GM19023 (cell line): ENCODE results near the gene CD24.
A peak's percentile ranks its signal among the peaks of the same experiment; 100 is the strongest.
"Not testable (repeated sequence)": the region's sequence is repeated elsewhere in the genome, so short reads cannot be mapped to it uniquely, and the experiment has no call there.

Experiments used
- ATAC-seq: cut with Tn5 transposase; IDR thresholded peaks from one replicate; pipeline ENCODE4 v1.9.1; 2021; ENCODE audit warnings: mild to moderate bottlenecking, moderate library complexity; ENCODE audit not compliant: unreplicated experiment

CD24 gene

GRCh38 chr6:106970769-106971168 lies 3.8 kb downstream of the CD24 start:
- ATAC-seq, result not testable (repeated sequence)

DNA sequence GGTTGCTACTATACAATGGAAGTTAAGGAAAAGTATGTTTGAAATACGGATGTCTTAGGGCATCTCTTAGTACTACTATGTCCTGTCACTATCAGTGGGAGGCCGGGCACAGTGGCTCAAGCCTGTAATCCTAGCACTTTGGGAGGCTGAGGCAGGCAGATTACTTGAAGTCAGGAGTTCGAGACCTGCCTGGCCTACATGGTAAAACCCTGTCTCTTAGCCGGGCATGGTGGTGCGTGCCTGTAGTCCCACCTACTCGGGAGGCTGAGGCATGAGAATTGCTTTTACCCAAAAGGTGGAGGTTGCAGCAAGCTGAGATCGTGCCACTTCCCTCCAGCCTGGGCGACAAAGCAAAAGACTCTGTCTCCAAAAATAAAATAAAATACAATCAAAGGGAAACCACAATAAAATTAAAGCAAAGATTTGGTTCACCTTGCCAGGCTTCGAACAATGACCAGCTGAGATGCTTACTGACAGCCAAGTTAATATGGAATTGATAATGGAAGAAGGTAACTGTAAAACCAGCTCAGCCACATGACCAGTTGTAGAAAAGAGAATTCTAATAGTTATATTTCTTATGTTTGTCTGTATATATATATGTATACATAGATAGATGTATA lies 6.5 kb downstream of the CD24 start:
- ATAC-seq, result no peak

DNA sequence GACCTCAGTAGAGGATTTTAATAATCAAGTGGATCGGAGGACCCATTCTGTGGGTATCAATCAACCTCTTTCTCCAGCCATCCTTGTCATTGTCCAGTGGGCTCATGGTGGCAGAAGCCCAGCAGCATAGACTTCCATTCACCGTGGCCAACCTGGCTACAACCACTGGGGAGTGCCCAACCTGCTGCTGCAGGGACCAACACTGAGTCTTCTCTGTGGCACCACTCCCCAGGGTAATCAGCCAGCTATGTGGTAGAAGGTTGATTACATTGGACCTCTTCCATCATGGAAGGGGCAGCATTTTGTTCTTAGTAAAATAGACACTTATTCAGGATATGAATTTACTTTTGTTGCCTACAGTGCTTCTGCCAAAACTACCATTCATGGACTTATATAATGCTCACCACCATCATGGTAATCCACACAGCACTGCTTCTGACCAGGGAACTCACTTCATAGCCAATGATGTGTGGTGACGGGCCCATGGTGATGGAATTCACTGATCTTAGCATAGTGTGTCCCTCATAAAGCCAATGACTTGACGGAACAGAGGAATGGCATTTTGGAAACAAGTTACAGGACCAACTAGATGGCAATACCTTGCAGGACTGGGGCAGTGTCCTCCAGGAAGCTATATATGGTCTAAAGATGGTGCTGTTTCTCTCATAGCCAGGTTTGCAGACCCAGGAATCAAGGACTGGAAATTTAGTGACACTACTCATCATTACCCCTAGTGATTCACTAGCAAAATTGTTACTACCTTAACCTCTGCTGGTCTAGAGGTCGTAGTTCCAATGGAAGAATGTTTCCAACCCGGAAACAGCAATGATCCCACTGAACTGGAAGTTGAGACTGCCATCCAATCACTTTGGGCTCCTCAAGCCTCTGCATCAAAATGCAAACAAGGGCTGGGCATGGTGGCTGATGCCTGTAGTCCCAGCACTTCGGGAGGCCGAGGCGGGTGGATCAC lies 7.6 kb downstream of the CD24 start:
- ATAC-seq, result no peak

DNA sequence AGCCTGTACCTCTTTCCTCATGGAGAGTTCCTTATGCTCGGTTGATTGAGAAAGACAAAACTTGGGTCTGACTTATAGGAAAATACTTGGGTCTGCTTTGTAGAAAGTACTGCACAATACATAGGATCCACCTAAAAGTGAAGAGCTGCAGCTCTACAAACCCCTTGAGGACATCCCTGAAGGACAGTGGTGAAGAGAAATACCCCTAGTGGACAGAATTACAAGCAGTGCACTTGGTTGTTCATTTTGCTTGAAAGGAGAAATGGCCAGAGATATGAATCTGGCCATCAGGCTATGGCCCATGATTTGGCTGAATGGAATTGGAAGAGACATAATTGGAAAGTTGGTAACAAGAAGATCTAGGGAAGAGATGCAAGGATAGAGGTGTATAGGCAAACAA lies 8.3 kb downstream of the CD24 start:
- ATAC-seq, result no peak

GRCh38 chr6:106964954-106965353 lies 9.6 kb downstream of the CD24 start:
- no peak for ATAC-seq

GRCh38 chr6:106964099-106964498 lies 10.4 kb downstream of the CD24 start:
- no peak for ATAC-seq

DNA sequence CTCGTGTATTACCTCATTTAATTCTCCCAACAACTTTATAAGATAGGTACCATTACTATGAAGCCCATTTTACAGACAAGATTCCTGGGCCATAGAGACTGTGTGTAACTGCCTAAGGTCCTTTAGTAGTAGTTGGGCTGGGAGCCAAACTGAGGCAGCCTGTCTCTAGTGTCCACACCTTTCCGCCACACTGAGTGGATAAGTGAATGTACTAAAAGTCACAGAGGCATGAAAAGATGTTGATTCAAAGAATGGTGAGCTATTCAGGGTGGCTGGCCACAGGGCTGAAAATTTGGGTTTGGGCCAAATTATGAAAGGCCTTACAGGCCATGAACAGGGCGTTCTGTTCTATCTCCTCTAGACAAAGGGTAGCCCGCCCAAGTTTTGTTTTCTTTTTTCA lies 11.0 kb downstream of the CD24 start:
- no peak for ATAC-seq

GRCh38 chr6:106961801-106962200 lies 12.7 kb downstream of the CD24 start:
- ATAC-seq, result no peak

DNA sequence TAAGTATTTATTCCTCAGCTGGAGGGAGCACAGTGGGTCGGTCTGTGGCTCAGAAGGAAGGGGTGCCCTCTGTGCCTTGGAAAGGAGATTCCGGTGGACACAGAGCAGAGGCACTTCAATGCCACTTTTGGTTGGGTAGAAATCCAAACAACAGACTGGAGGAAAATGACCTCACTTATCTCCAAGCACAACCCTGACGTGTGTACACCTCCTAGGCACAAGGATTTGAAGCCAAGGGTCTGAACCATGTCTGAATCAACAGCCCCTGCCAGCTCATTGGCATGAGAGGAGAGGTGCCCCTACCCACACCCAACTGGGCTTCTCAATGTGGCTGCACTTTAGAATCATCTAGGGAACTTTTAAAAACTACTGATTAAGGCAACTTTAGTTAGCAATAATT lies 13.4 kb downstream of the CD24 start:
- no peak for ATAC-seq

DNA sequence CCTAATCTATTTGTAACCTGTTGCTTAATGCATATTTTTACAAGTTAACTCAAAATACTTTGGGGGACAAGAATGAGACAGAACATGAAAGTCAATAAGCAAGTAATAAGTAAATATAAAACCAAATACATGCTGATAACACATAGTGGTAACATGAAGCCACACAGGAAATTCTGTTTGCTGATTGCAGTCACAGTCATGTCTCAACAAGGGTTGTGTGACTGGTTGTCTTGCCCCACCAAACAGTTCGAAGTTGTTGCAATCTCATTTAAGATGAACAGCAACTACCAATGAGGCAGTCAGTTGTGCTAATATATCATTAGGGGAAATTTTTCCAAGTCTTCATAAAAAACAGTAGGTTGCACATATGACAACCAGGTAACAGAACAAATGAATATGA lies 14.5 kb downstream of the CD24 start:
- ATAC-seq, result no peak

GRCh38 chr6:106939848-106940247 lies 34.7 kb downstream of the CD24 start:
- ATAC-seq, result peak; percentile 71

DNA sequence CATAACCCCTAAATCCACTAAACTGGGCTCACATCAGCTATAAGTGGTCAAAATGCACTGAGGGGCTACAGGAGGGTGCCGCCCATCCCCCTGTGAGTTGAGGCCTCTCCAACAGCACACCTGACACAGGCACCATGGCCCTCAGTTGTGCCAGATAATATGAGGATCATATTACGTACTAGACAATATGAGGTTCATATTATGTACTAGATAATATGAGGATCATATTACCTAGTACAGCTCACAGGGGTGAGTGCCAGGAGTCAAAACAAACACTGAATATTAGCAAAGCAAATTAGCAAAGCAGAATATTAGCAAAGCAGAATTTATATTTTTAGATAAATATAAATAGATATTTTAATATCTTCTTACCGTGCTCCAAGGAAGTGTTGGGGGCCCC lies 35.3 kb downstream of the CD24 start:
- no peak for ATAC-seq

DNA sequence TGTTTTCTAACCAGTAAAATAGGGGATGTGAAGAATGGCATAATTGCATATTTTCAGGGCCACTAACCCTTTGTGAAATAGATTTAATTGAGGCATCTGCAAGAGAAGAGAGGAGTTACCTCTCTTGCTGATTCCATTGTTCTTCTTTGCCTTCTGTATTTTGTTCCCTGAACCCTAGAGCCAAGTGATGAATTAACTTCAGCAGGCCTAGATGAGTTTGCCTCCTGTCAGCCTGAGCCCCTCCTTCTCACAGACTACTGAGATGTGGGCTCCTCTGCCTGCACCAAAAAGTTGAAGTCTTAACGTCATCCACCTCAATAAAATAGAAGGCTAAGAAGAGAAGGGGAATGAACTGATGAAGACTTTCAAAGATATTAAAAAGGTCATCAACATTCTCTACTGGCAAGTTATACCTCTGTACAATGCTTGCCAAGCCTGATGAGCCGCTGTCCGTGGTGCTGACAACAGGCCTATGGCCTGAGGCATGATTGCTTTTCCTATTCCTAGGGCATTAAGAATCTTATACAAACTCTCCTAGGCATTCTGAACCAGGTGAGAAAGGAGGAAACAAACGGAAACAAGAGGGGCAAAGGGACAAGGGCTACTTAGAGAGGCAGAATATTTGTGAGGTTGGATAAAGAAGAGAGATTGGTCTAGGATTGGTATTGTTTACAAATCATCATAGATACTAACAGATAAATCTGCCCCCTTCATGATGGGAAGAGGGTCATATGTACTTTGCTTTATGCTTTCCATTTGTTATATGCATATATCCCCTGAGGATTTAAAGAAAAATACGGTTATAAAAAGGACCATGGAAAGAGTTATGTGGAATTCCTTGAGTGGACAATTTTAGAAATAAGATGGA lies 46.8 kb downstream of the CD24 start:
- ATAC-seq, result no peak

DNA sequence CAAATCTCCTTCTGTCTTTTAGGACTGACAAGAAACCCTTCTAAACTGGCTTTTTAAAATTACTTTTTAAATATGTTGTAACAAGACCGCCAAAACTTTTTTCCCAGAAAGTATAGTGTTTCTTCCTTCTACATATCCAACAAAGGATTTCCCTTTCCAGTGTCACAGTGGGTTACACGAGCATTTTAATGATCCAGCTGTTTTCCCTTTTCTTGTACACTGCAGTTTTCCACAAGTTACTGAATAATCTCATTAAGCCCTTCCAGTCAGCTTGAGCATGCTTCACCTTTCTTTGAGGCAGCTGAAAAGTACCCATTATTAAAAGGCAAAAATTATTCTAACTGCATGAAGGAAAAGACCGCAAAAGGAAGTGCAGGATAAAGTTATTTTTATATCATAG lies 48.6 kb downstream of the CD24 start:
- ATAC-seq, result no peak

DNA sequence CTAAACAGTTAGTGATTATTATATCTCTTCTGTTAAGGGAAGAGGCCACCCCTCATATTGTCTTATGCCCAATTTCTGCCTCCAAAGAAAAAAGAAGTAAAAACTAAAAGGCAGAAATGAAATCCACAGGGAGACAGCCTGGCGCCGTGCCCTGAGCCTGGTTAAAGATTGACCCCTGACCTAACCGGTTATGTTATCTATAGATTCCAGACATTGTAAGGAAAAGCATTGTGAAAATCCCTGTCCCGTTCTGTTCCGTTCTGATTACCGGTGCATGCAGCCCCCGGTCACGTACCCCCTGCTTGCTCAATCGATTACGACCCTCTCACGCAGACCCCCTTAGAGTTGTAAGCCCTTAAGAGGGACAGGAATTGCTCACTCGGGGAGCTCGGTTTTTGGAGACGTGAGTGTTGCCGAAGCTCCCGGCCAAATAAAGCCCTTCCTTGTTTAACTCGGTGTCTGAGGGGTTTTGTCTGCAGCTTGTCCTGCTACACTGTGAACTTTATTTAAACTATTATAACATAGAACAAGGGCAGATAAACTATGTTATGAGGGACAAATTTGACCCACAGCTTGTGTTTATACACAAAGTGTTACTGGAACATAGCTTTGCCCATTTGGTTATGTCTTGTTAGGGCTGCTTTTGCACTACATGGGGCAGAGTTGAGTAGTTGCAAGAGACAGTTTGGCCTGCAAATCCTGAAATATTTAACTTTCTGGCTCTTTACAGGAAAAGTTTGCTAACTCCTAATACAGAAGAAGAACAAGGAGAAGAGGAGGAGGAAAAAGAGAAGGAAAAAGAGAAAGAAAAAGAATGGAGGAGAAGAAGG lies 49.6 kb downstream of the CD24 start:
- ATAC-seq, result no peak

DNA sequence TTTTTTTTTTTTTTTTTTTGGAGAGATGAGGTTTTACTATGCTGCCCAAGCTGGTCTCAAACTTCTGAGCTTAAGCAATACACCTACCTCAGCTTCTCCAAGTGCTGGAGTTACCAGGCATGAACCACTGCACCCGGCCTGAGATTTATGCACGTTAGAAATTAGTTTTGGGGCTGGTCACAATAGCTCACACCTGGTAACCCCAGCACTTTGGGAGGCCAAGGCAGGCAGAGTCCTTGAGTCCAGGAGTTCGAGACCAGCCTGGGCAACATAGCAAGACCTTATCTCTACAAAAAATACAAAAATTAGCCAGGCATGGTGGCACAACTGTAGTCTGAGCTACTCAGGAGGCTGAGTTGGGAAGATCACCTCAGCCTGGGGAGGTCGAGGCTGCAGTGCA lies 51.9 kb downstream of the CD24 start:
- ATAC-seq, result no peak
